Type B pancreatic cell (in vitro differentiated cells): ENCODE data around the gene SCART1. TPM values are rescaled to one million over a fixed set of nuclear protein-coding genes. Genes with fewer than 3 reads are reported as not detected.

Experiments used
- DNase-seq: peaks from one replicate; pipeline ENCODE4 v3.0.0; 2021; ENCODE audit warnings: mixed read lengths; ENCODE audit not compliant: unreplicated experiment; ENCODE audit errors: extremely low spot score
- H3K27ac Mint-ChIP-seq: 2 replicates; pipeline ENCODE4 v1.8.0; 2021; ENCODE audit warnings: mild to moderate bottlenecking, mixed read lengths
- H3K27me3 Mint-ChIP-seq: 2 replicates; pipeline ENCODE4 v1.8.0; 2021; ENCODE audit warnings: mixed read lengths
- H3K36me3 Mint-ChIP-seq: 2 replicates; pipeline ENCODE4 v1.8.0; 2021; ENCODE audit warnings: mixed read lengths
- H3K4me1 Mint-ChIP-seq: one replicate; pipeline ENCODE4 v1.8.0; 2021; ENCODE audit warnings: mixed read lengths; ENCODE audit not compliant: unreplicated experiment
- H3K4me3 Mint-ChIP-seq: 2 replicates; pipeline ENCODE4 v1.8.0; 2021; ENCODE audit warnings: mild to moderate bottlenecking, mixed read lengths
- H3K9me3 Mint-ChIP-seq: 2 replicates; pipeline ENCODE4 v1.8.0; 2021; ENCODE audit warnings: mixed read lengths
- CTCF ChIP-seq: fragments of 200-600 bp; sonication (generic); conservative IDR thresholded peaks from 2 replicates; pipeline ENCODE4 v1.5.0; 2021; ENCODE audit warnings: antibody characterized with exemption, mild to moderate bottlenecking
- total RNA-seq: library from RNA; stranded (reverse); gene quantifications from 2 replicates; pipeline ENCODE4 v1.2.1, GENCODE V29; 2021; ENCODE audit warnings: low replicate concordance

The SCART1 gene
- total RNA-seq, 1 donor from 2014 or later, result 1.4 TPM

- no peak for DNase-seq
- Mint-ChIP-seq H3K27me3 (no peaks in the 10 kb centered on the region), H3K36me3 (peaks cover 46% of the 10 kb centered on the region)
These were observed 38.0 kb upstream of the SCART1 start for GRCh38 chr10:133415752-133416151.

GRCh38 chr10:133418289-133418993 is 35.3 kb upstream of the SCART1 start:
- Mint-ChIP-seq H3K27ac (no peak overlapping the region), H3K36me3 (peaks cover 20% of the 10 kb centered on the region), H3K9me3 (peaks cover 5% of the 10 kb centered on the region), H3K4me3 (no peak overlapping the region), H3K4me1 (no peaks in the 10 kb centered on the region), H3K27me3 (peaks cover 6% of the 10 kb centered on the region)
- no peak for TF ChIP-seq CTCF
- no peak for DNase-seq

More at GRCh38 chr10:133415752-133416151, 38.0 kb upstream of the SCART1 start:
- Mint-ChIP-seq H3K4me3 (no peak overlapping the region), H3K4me1 (no peaks in the 10 kb centered on the region), H3K27ac (no peak overlapping the region), H3K9me3 (peaks cover 22% of the 10 kb centered on the region)
- no peak for TF ChIP-seq CTCF

GRCh38 chr10:133419211-133419950 is 34.4 kb upstream of the SCART1 start:
- Mint-ChIP-seq H3K4me1 (no peaks in the 10 kb centered on the region), H3K4me3 (no peak overlapping the region), H3K9me3 (peaks cover 5% of the 10 kb centered on the region), H3K27ac (no peak overlapping the region), H3K27me3 (peaks cover 6% of the 10 kb centered on the region), H3K36me3 (peaks cover 17% of the 10 kb centered on the region)
- no peak for TF ChIP-seq CTCF
- no peak for DNase-seq

GRCh38 chr10:133420028-133420427 is 33.7 kb upstream of the SCART1 start:
- Mint-ChIP-seq H3K9me3 (peaks cover 5% of the 10 kb centered on the region), H3K27ac (no peak overlapping the region), H3K4me3 (no peak overlapping the region), H3K36me3 (peaks cover 17% of the 10 kb centered on the region), H3K27me3 (peaks cover 6% of the 10 kb centered on the region), H3K4me1 (no peaks in the 10 kb centered on the region)
- no peak for TF ChIP-seq CTCF
- no peak for DNase-seq

- H3K4me3 Mint-ChIP-seq, result no peak overlapping the region
- TF ChIP-seq CTCF, result no peak
- H3K27me3 Mint-ChIP-seq, result peaks cover 6% of the 10 kb centered on the region
- H3K9me3 Mint-ChIP-seq, result peaks cover under 1% of the 10 kb centered on the region
- peaks cover 11% of the 10 kb centered on the region for H3K36me3 Mint-ChIP-seq
- no peak for DNase-seq
- H3K4me1 Mint-ChIP-seq, result no peaks in the 10 kb centered on the region
- no peak overlapping the region for H3K27ac Mint-ChIP-seq
These were observed 33.2 kb upstream of the SCART1 start for GRCh38 chr10:133420579-133420978.
